Astrocyte of the spinal cord (primary cell): ENCODE data around the gene SLC26A9.

ENCODE experiments used
- DNase-seq: peaks from one replicate; pipeline ENCODE4 v3.0.0; 2011; ENCODE audit warnings: low read depth, low spot score
- H3K4me3 ChIP-seq: 2 replicates; pipeline ENCODE4 v1.5.1; 2011; ENCODE audit warnings: low read depth, mild to moderate bottlenecking, low read length, moderate library complexity
- in situ Hi-C: cut with HindIII; loops from 2 replicates; pipeline ENCODE4 v1.10.0; 2017; ENCODE audit warnings: low sequenced_read_pairs
- TF ChIP-seq, protein P1 (sequence below): IDR thresholded peaks from 2 replicates; pipeline ENCODE4 v1.5.1; 2012; ENCODE audit warnings: low read depth, mild to moderate bottlenecking, low read length, inconsistent platforms

The SLC26A9 gene

GRCh38 chr1:205969229-205969628, 26.0 kb upstream of the SLC26A9 start:
- in situ Hi-C loops = no loop called here
- DNase-seq = no peak
- no peak overlapping the region for H3K4me3 ChIP-seq
- TF ChIP-seq, protein P1, sequence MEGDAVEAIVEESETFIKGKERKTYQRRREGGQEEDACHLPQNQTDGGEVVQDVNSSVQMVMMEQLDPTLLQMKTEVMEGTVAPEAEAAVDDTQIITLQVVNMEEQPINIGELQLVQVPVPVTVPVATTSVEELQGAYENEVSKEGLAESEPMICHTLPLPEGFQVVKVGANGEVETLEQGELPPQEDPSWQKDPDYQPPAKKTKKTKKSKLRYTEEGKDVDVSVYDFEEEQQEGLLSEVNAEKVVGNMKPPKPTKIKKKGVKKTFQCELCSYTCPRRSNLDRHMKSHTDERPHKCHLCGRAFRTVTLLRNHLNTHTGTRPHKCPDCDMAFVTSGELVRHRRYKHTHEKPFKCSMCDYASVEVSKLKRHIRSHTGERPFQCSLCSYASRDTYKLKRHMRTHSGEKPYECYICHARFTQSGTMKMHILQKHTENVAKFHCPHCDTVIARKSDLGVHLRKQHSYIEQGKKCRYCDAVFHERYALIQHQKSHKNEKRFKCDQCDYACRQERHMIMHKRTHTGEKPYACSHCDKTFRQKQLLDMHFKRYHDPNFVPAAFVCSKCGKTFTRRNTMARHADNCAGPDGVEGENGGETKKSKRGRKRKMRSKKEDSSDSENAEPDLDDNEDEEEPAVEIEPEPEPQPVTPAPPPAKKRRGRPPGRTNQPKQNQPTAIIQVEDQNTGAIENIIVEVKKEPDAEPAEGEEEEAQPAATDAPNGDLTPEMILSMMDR = no peak

GRCh38 chr1:205967554-205968335, 24.5 kb upstream of the SLC26A9 start:
- TF ChIP-seq, protein P1 = no peak
- no peak for DNase-seq
- in situ Hi-C loops = no loop called here
- H3K4me3 ChIP-seq = no peak overlapping the region

- in situ Hi-C loops = no loop called here
Observed at GRCh38 chr1:205965036-205965884, 22.0 kb upstream of the SLC26A9 start.

GRCh38 chr1:205963352-205964155, 20.3 kb upstream of the SLC26A9 start:
- in situ Hi-C loops = no loop called here
- TF ChIP-seq, protein P1 = no peak

More at GRCh38 chr1:205965036-205965884, 22.0 kb upstream of the SLC26A9 start:
- no peak overlapping the region for H3K4me3 ChIP-seq
- DNase-seq = no peak
- TF ChIP-seq, protein P1 = no peak

DNA sequence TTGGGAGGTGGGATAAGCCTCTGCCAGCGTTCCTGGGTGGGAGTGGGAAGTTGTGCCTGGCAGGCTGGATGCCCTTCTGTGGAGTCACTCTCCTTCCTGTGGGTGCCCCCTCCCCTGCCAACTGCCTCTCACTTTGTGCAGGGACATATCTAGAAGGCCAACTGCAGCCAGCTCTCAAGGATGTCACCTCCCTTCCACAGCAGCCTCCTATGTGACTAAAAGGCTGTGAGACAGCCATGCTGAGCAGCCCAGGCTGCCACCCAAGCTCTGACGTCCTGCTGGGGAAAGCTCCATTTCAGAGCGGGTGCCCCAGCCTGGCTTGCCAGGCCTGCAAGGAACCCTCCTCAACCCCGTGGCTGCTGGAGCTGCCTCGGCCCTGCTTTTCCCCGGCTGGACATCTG, 19.6 kb upstream of the SLC26A9 start:
- DNase-seq = no peak
- in situ Hi-C loops = no loop called here
- H3K4me3 ChIP-seq = no peak overlapping the region

More at GRCh38 chr1:205963352-205964155, 20.3 kb upstream of the SLC26A9 start:
- no peak overlapping the region for H3K4me3 ChIP-seq
- DNase-seq = peak; percentile 75

More for the DNA sequence above, 19.6 kb upstream of the SLC26A9 start:
- TF ChIP-seq, protein P1 = no peak
